Neutrophil (primary cell): ENCODE measurements around the gene LRRC15.

Experiments used
- H3K27ac ChIP-seq: fragments of 200-600 bp; sonication (generic); 2 replicates; pipeline ENCODE4 v1.5.1; 2016; ENCODE audit warnings: mild to moderate bottlenecking, moderate library complexity
- H3K27me3 ChIP-seq: fragments of 200-600 bp; sonication (generic); 2 replicates; pipeline ENCODE4 v1.6.0; 2016; ENCODE audit warnings: mild to moderate bottlenecking
- H3K36me3 ChIP-seq: fragments of 200-600 bp; sonication (generic); 2 replicates; pipeline ENCODE4 v1.5.1; 2017
- H3K4me1 ChIP-seq, 2 experiments: fragments of 200-600 bp in 1 of 2; sonication (generic) in 1 of 2; 1 replicate in 1 of 2; 2 replicates in 1 of 2; pipeline versions ENCODE4 v1.5.1 to v1.6.1; 2013 to 2016; ENCODE audit warnings: low read depth in 1 of 2, low read length in 1 of 2, mild to moderate bottlenecking in 1 of 2, moderate library complexity in 1 of 2; ENCODE audit not compliant: control insufficient read depth in 1 of 2, insufficient read depth in 1 of 2
- H3K4me3 ChIP-seq, 2 experiments: fragments of 200-600 bp in 1 of 2; sonication (generic) in 1 of 2; 1 replicate in 1 of 2; 2 replicates in 1 of 2; pipeline ENCODE4 v1.5.1; 2013 to 2016; ENCODE audit warnings: low read depth in 1 of 2, low read length in 1 of 2, mild to moderate bottlenecking in 1 of 2, moderate library complexity in 1 of 2
- H3K9me3 ChIP-seq: fragments of 200-600 bp; sonication (generic); 2 replicates; pipeline ENCODE4 v1.5.1; 2016
- CTCF ChIP-seq: fragments of 200-600 bp; sonication (generic); IDR thresholded peaks from 2 replicates; pipeline ENCODE4 v1.5.1; 2016; ENCODE audit warnings: antibody characterized with exemption

Gene LRRC15

GRCh38 chr3:194401868-194402329, 32.4 kb upstream of the LRRC15 start:
- H3K27me3 ChIP-seq, result peaks cover 34% of the 10 kb centered on the region
- H3K27ac ChIP-seq, result no peak overlapping the region
- H3K36me3 ChIP-seq, result no peaks in the 10 kb centered on the region
- no peak overlapping the region for H3K4me3 ChIP-seq
- peaks cover 13 to 14% of the 10 kb centered on the region in 2 experiments for H3K4me1 ChIP-seq
- H3K9me3 ChIP-seq, result no peaks in the 10 kb centered on the region
- no peak for TF ChIP-seq CTCF

- Histone ChIP-seq H3K27ac (no peak overlapping the region), H3K27me3 (peaks cover 39% of the 10 kb centered on the region), H3K36me3 (no peaks in the 10 kb centered on the region), H3K9me3 (no peaks in the 10 kb centered on the region), H3K4me3 (no peak overlapping the region), H3K4me1 (peaks cover 18 to 19% of the 10 kb centered on the region in 2 experiments)
- no peak for TF ChIP-seq CTCF
Observed at GRCh38 chr3:194401346-194401745, 31.8 kb upstream of the LRRC15 start.

- peaks cover 53% of the 10 kb centered on the region for H3K27me3 ChIP-seq
- peaks cover 20% of the 10 kb centered on the region in 2 experiments for H3K4me1 ChIP-seq
- H3K27ac ChIP-seq, result no peak overlapping the region
- no peaks in the 10 kb centered on the region for H3K9me3 ChIP-seq
- no peaks in the 10 kb centered on the region for H3K36me3 ChIP-seq
- H3K4me3 ChIP-seq, result no peak overlapping the region
- TF ChIP-seq CTCF, result no peak
Observed at GRCh38 chr3:194399874-194400411, 30.4 kb upstream of the LRRC15 start.

DNA sequence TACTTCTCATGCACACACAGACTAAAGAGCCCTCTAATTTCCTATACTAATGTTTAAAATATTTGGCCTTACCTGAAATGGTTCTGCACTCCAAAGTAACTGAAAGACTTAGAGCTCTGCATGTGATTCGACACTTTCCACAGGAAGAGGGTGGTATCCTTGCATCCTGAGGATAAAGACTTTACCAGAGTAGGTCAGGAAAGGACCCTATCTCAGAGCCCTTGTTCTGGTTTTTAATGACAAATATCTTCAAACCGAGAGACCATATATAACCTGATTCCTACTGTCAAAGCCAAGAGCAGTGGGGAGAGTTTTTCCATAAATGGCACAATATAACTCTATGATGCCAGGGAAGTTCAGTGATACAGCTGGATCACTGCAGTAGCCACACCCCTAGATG, 29.6 kb upstream of the LRRC15 start, which contains the start of gene GP5:
GP5 (minus strand) TSS at position 101 of the 400 bp plus-strand sequence. CDS start 984 bp downstream, outside the sequence.
- no peaks in the 10 kb centered on the region for H3K36me3 ChIP-seq
- no peaks in the 10 kb centered on the region for H3K9me3 ChIP-seq
- peaks cover 20% of the 10 kb centered on the region in 2 experiments for H3K4me1 ChIP-seq
- no peak for TF ChIP-seq CTCF
- H3K27ac ChIP-seq, result no peak within 1 kb of the TSS
- H3K27me3 ChIP-seq, result peaks cover 61% of the 10 kb centered on the region
- no peak within 1 kb of the TSS for H3K4me3 ChIP-seq

GRCh38 chr3:194397757-194398312, 28.3 kb upstream of the LRRC15 start:
- H3K27ac ChIP-seq, result no peak overlapping the region
- H3K9me3 ChIP-seq, result no peaks in the 10 kb centered on the region
- H3K36me3 ChIP-seq, result no peaks in the 10 kb centered on the region
- H3K4me1 ChIP-seq, result peaks cover 20% of the 10 kb centered on the region in 2 experiments
- H3K27me3 ChIP-seq, result peaks cover 75% of the 10 kb centered on the region
- TF ChIP-seq CTCF, result no peak
- H3K4me3 ChIP-seq, result no peak overlapping the region
